Measurements from ENCODE around the gene SLC35F2.
"Not testable (repeated sequence)": the region's sequence is repeated elsewhere in the genome, so short reads cannot be mapped to it uniquely, and the experiment has no call there.

SLC35F2 gene

GRCh38 chr11:107777110-107777509 is 81.5 kb downstream of the SLC35F2 start:
- CTCF ChIA-PET = interaction anchor here (0.9 to 1.6 kb wide), 3 partner anchors 18 to 228 kb away, joined by 3 to 6 read pairs (median 3); no protein-coding TSS in a partner anchor
- POLR2A ChIA-PET = no interaction called here
- DNase-seq (ENCODE audit: low read depth, low spot score) = no peak
- H3K4me3 ChIP-seq (ENCODE audit: low read depth, low read length) = no peak overlapping the region
- TF ChIP-seq, protein P1, sequence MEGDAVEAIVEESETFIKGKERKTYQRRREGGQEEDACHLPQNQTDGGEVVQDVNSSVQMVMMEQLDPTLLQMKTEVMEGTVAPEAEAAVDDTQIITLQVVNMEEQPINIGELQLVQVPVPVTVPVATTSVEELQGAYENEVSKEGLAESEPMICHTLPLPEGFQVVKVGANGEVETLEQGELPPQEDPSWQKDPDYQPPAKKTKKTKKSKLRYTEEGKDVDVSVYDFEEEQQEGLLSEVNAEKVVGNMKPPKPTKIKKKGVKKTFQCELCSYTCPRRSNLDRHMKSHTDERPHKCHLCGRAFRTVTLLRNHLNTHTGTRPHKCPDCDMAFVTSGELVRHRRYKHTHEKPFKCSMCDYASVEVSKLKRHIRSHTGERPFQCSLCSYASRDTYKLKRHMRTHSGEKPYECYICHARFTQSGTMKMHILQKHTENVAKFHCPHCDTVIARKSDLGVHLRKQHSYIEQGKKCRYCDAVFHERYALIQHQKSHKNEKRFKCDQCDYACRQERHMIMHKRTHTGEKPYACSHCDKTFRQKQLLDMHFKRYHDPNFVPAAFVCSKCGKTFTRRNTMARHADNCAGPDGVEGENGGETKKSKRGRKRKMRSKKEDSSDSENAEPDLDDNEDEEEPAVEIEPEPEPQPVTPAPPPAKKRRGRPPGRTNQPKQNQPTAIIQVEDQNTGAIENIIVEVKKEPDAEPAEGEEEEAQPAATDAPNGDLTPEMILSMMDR (IDR thresholded peaks at IDR 0.05; ENCODE audit: insufficient read depth, low read length, missing control alignments) = no peak

- no peak overlapping the region for H3K4me3 ChIP-seq (ENCODE audit: low read depth, low read length)
- CTCF ChIA-PET = interaction anchor here (0.7 to 1.6 kb wide), 3 partner anchors 213 to 237 kb away, joined by 3 to 6 read pairs (median 3); no protein-coding TSS in a partner anchor
Measured at GRCh38 chr11:107776062-107776461, 82.5 kb downstream of the SLC35F2 start.

DNA sequence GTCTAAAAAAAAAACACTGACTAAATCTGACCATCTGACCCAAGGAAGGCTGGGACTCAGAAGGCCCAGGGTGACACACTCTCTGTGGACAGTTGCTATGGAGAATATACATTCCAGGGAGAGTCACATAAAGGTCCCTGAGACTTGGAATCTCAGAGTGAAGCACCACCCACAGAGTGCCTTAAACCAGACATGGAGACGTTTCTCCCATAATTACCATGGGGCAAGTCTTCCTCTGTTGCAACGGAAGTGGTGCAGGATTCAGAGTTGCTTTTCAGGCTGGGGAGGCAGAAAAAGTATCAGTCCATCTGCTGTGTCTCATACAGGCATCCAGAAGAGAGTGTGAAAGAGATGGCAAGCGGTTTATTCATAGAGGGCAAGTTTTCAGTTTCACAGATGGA is 88.0 kb downstream of the SLC35F2 start:
- DNase-seq (ENCODE audit: low read depth, low spot score) = peak; percentile 17
- TF ChIP-seq, protein P1 (IDR thresholded peaks at IDR 0.05; ENCODE audit: insufficient read depth, low read length, missing control alignments) = no peak
- ChIA-PET POLR2A (no interaction called here), CTCF (interaction anchor here (0.9 to 5.9 kb wide), 32 partner anchors 9 to 223 kb away, joined by 3 to 81 read pairs (median 6); partner anchors contain the start of genes ALKBH8 and SLN)
- no peak overlapping the region for H3K4me3 ChIP-seq (ENCODE audit: low read depth, low read length)

More at GRCh38 chr11:107776062-107776461, 82.5 kb downstream of the SLC35F2 start:
- TF ChIP-seq, protein P1 (IDR thresholded peaks at IDR 0.05; ENCODE audit: insufficient read depth, low read length, missing control alignments) = no peak
- no peak for DNase-seq (ENCODE audit: low read depth, low spot score)
- POLR2A ChIA-PET = interaction anchor here (0.7 kb wide), 1 partner anchor 182 kb away, joined by 4 read pairs; no protein-coding TSS in a partner anchor

DNA sequence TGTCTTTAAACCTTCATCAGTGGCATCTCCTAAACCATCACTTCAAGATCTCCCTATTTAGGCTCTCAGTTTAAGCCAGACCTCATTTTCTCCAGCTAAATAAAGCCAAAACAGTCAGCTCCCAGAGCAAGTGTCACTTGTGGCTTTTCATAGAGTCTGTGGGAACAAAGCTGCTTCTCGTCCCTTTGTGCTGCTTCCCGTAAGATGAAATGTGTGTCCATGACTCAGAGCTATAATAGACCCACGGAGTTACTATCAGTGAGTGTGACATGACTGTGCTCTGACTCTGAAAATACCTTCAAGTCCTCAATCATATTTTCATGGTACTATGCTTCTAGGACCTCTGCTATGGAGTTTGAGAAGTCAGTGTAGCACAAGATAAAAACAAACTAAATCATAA is 89.4 kb downstream of the SLC35F2 start:
- POLR2A ChIA-PET = interaction anchor here (0.9 kb wide), 2 partner anchors 71 to 220 kb away, joined by 3 to 4 read pairs; no protein-coding TSS in a partner anchor
- TF ChIP-seq, protein P1 (IDR thresholded peaks at IDR 0.05; ENCODE audit: insufficient read depth, low read length, missing control alignments) = no peak
- DNase-seq (ENCODE audit: low read depth, low spot score) = peak; percentile 36
- H3K4me3 ChIP-seq (ENCODE audit: low read depth, low read length) = no peak overlapping the region
- CTCF ChIA-PET = interaction anchor here (0.9 to 5.9 kb wide), 6 partner anchors 9 to 221 kb away, joined by 3 to 81 read pairs (median 10); no protein-coding TSS in a partner anchor

DNA sequence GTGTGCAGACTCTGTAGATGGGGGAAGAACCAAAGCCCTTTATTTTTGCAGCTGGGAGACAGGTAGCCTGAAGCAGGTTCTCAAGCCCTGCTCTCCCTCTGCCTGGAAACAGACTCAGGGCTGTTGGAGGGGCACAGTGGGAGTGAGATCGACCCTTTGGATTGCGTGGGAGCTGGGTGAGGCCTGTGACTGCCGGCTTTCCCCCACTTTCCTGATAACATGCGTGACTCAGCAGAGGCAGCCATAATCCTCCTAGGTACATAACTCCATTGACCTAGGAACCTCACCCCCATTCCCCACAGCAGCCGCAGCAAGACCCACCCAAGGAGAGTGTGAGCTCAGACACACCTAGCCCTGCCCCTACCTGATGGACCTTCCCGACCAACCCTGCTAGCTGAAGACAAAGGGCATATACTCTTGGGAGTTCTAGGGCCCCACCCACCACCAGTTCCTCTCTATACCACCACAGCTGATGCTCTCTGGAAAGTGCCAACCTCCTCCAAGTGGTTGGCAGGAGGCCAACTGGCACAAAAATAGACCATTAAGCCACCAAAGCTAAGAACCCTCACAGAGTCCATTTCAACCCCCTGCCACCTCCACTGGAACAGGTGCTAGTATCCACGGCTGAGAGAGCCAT is 99.8 kb downstream of the SLC35F2 start:
- H3K4me3 ChIP-seq (ENCODE audit: low read depth, low read length); DNase-seq (ENCODE audit: low read depth, low spot score); POLR2A ChIA-PET: not testable (repeated sequence)
- CTCF ChIA-PET = interaction anchor here (1.2 to 2.9 kb wide), 2 partner anchors 12 to 18 kb away, joined by 3 to 14 read pairs; no protein-coding TSS in a partner anchor

DNA sequence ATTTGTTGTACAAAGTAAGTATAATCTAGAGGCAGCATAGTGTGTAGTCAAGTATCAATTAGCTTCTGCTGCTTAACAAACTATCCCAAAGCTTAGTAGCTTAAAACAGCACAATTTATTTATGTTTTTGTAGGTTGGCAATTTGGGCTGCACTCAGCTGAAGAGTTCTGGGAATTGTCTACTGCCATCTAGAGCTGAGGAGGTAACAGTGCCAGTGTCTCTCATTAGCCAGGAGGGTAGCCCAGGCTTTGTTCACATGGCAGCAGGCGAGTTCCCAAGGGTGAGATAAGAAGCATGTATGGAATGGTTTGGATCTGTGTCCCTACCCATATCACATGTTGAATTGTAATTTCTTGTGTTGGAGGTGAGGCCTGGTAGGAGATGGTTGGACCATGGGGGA is 100.9 kb downstream of the SLC35F2 start:
- CTCF ChIA-PET = interaction anchor here (1.0 to 2.9 kb wide), 4 partner anchors 14 to 208 kb away, joined by 3 to 14 read pairs (median 3); no protein-coding TSS in a partner anchor
- no peak for DNase-seq (ENCODE audit: low read depth, low spot score)
- TF ChIP-seq, protein P1 (IDR thresholded peaks at IDR 0.05; ENCODE audit: insufficient read depth, low read length, missing control alignments) = no peak
- POLR2A ChIA-PET = no interaction called here
- no peak overlapping the region for H3K4me3 ChIP-seq (ENCODE audit: low read depth, low read length)
